Stomach (tissue), 4 donors: ENCODE measurements around the gene MFSD6L.

Experiments used
- POLR2A ChIP-seq, 4 donors: fragments of 450-650 bp; IDR thresholded peaks; one replicate each; pipeline ENCODE4 v1.6.1; 2016; ENCODE audit warnings: antibody characterized with exemption in 4 of 4, control low read depth in 2 of 4, mild to moderate bottlenecking in 1 of 4, moderate library complexity in 1 of 4
- POLR2AphosphoS5 ChIP-seq, 3 donors: sonication (generic); formaldehyde crosslinking; IDR thresholded peaks; one replicate each; pipeline ENCODE4 v1.6.1; 2016; ENCODE audit warnings: antibody characterized with exemption in 3 of 3
- TF ChIP-seq, protein P1 (sequence below), 7 experiments: fragments of 450-650 bp in 4 of 7; fragments of 200-600 bp in 3 of 7; sonication (generic) in 3 of 7; IDR thresholded peaks; one replicate each; pipeline ENCODE4 v1.5.1; 2016 to 2019; ENCODE audit warnings: antibody characterized with exemption in 7 of 7, control low read depth in 2 of 7, mild to moderate bottlenecking in 1 of 7

- TF ChIP-seq, protein P1, sequence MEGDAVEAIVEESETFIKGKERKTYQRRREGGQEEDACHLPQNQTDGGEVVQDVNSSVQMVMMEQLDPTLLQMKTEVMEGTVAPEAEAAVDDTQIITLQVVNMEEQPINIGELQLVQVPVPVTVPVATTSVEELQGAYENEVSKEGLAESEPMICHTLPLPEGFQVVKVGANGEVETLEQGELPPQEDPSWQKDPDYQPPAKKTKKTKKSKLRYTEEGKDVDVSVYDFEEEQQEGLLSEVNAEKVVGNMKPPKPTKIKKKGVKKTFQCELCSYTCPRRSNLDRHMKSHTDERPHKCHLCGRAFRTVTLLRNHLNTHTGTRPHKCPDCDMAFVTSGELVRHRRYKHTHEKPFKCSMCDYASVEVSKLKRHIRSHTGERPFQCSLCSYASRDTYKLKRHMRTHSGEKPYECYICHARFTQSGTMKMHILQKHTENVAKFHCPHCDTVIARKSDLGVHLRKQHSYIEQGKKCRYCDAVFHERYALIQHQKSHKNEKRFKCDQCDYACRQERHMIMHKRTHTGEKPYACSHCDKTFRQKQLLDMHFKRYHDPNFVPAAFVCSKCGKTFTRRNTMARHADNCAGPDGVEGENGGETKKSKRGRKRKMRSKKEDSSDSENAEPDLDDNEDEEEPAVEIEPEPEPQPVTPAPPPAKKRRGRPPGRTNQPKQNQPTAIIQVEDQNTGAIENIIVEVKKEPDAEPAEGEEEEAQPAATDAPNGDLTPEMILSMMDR (IDR thresholded peaks at IDR 0.05): no peak
- no peak for TF ChIP-seq POLR2AphosphoS5 (IDR thresholded peaks at IDR 0.05)
- no peak for TF ChIP-seq POLR2A (IDR thresholded peaks at IDR 0.05)
Measured at GRCh38 chr17:8841844-8842243, 42.7 kb upstream of the MFSD6L start.
